GM19324 (cell line): ENCODE measurements around the gene RNF113B.

Experiments
- ATAC-seq: cut with Tn5 transposase; IDR thresholded peaks from one replicate; pipeline ENCODE4 v1.9.1; 2021; ENCODE audit warnings: mild to moderate bottlenecking, moderate library complexity; ENCODE audit not compliant: unreplicated experiment, low FRiP score

RNF113B gene

GRCh38 chr13:98206946-98207345, 29.9 kb upstream of the RNF113B start:
- no peak for ATAC-seq

GRCh38 chr13:98204546-98204945, 27.5 kb upstream of the RNF113B start:
- no peak for ATAC-seq

- ATAC-seq: no peak
These were observed 26.7 kb upstream of the RNF113B start for GRCh38 chr13:98203646-98204326.

GRCh38 chr13:98201984-98202383, 24.9 kb upstream of the RNF113B start:
- no peak for ATAC-seq

GRCh38 chr13:98201189-98201588, 24.1 kb upstream of the RNF113B start:
- ATAC-seq: no peak

GRCh38 chr13:98200211-98200878, 23.3 kb upstream of the RNF113B start:
- ATAC-seq: no peak

- ATAC-seq: no peak
These were observed 22.4 kb upstream of the RNF113B start for GRCh38 chr13:98199480-98199879.

GRCh38 chr13:98198683-98199082, 21.6 kb upstream of the RNF113B start:
- no peak for ATAC-seq

- ATAC-seq: no peak
These were observed 18.2 kb upstream of the RNF113B start for GRCh38 chr13:98195054-98195791.

GRCh38 chr13:98192008-98192407, 14.9 kb upstream of the RNF113B start:
- no peak for ATAC-seq

- no peak for ATAC-seq
These were observed 13.9 kb upstream of the RNF113B start for GRCh38 chr13:98190889-98191444.

GRCh38 chr13:98189841-98190505, 12.9 kb upstream of the RNF113B start:
- no peak for ATAC-seq

GRCh38 chr13:98188544-98189166, 11.6 kb upstream of the RNF113B start:
- no peak for ATAC-seq

- ATAC-seq: no peak
These were observed 10.8 kb upstream of the RNF113B start for GRCh38 chr13:98187965-98188261.

- ATAC-seq: no peak
These were observed 10.3 kb upstream of the RNF113B start for GRCh38 chr13:98187155-98187964.

- no peak for ATAC-seq
These were observed 7.7 kb upstream of the RNF113B start for GRCh38 chr13:98184792-98185191.

GRCh38 chr13:98182589-98182988, 5.5 kb upstream of the RNF113B start:
- no peak for ATAC-seq

- ATAC-seq: no peak
These were observed 5.1 kb upstream of the RNF113B start for GRCh38 chr13:98182153-98182552.

- no peak for ATAC-seq
These were observed 4.2 kb upstream of the RNF113B start for GRCh38 chr13:98181111-98181815.
